Measurements from ENCODE around the gene OVOL1.

- TF ChIP-seq RXRA (IDR thresholded peaks at IDR 0.05; ENCODE audit: insufficient read depth, low read depth, low read length) (no peak), EZH2 (IDR thresholded peaks at IDR 0.05; ENCODE audit: low read depth, low read length, severe bottlenecking) (no peak), SIN3A (conservative IDR thresholded peaks at IDR 0.05 in 1 of 2, IDR thresholded peaks at IDR 0.05 in 1 of 2; ENCODE audit: low read depth in 1 of 2, low read length in 2 of 2) (no peak), CTCF (IDR thresholded peaks at IDR 0.05; ENCODE audit: control extremely low read depth in 1 of 3, insufficient read depth in 1 of 3, low read depth in 1 of 3, low read length in 3 of 3) (no peak), ATF3 (IDR thresholded peaks at IDR 0.05; ENCODE audit: insufficient read depth, low read depth, low read length) (no peak), GABPA (IDR thresholded peaks at IDR 0.05; ENCODE audit: borderline replicate concordance, insufficient read depth, low read length) (no peak), SUZ12 (IDR thresholded peaks at IDR 0.05; ENCODE audit: low read length) (no peak), POLR2AphosphoS5 (IDR thresholded peaks at IDR 0.05; ENCODE audit: low read depth, low read length) (no peak), JUND (IDR thresholded peaks at IDR 0.05; ENCODE audit: low read length) (no peak), POLR2A (IDR thresholded peaks at IDR 0.05; ENCODE audit: control extremely low read depth in 1 of 2, low read depth in 2 of 2, low read length in 2 of 2) (no peak), MAX (IDR thresholded peaks at IDR 0.05) (no peak)
Measured at GRCh38 chr11:65809496-65809895, 22.6 kb downstream of the OVOL1 start.
